WTC11 (cell line): ENCODE measurements around the gene MED13. TPM values are rescaled to one million over a fixed set of nuclear protein-coding genes. Genes with fewer than 3 reads are reported as not detected.

ENCODE experiments used
- ATAC-seq: fragments of 200-7000 bp; cut with Tn5 transposase; 2 replicates; pipeline ENCODE4 v1.10.0; 2021; ENCODE audit warnings: mild to moderate bottlenecking, moderate library complexity
- CTCF ChIA-PET: fragments of 300-600 bp; sonication (Branson Sonifier 250); formaldehyde crosslinking; loops from one replicate; lab custom pipeline; 2021; ENCODE audit warnings: antibody characterized with exemption; lab: Charles Lee
- POLR2A ChIA-PET: fragments of 350-600 bp; sonication (Branson Sonifier 250); formaldehyde crosslinking; loops from one replicate; lab custom pipeline; 2021; ENCODE audit warnings: antibody characterized with exemption; lab: Charles Lee
- DNase-seq: peaks from one replicate; pipeline ENCODE4 v3.0.0; 2021; ENCODE audit warnings: low spot score
- H3K27ac Mint-ChIP-seq: 2 replicates; pipeline ENCODE4 v1.8.0; 2021; ENCODE audit warnings: mixed read lengths
- H3K27me3 Mint-ChIP-seq: 2 replicates; pipeline ENCODE4 v1.8.0; 2021; ENCODE audit warnings: low read depth, mild to moderate bottlenecking, moderate library complexity, mixed read lengths
- H3K36me3 Mint-ChIP-seq: 2 replicates; pipeline ENCODE4 v1.8.0; 2021; ENCODE audit warnings: mixed read lengths
- H3K4me1 Mint-ChIP-seq: 2 replicates; pipeline ENCODE4 v1.8.0; 2022; ENCODE audit warnings: mixed read lengths
- H3K4me3 Mint-ChIP-seq: 2 replicates; pipeline ENCODE4 v1.8.0; 2021; ENCODE audit warnings: mild to moderate bottlenecking, moderate library complexity, mixed read lengths
- H3K9me3 Mint-ChIP-seq: 2 replicates; pipeline ENCODE4 v1.8.0; 2021; ENCODE audit warnings: mixed read lengths
- CTCF ChIP-seq: fragments of 200-600 bp; IDR thresholded peaks from 2 replicates; pipeline ENCODE4 v1.8.0; 2022; ENCODE audit warnings: antibody characterized with exemption
- GRHL2 ChIP-seq: fragments of 250-450 bp; sonication (Bioruptor Pico); IDR thresholded peaks from 2 replicates; pipeline ENCODE4 v1.8.0; 2022; ENCODE audit warnings: mild to moderate bottlenecking, moderate library complexity; ENCODE audit not compliant: insufficient replicate concordance, severe bottlenecking
- GTF2I ChIP-seq: fragments of 250-450 bp; sonication (Bioruptor Pico); conservative IDR thresholded peaks from 2 replicates; pipeline ENCODE4 v1.4.0; 2021; ENCODE audit warnings: mild to moderate bottlenecking
- JUN ChIP-seq: sonication (generic); formaldehyde crosslinking; IDR thresholded peaks from 2 replicates; pipeline ENCODE4 v1.8.0; 2023; ENCODE audit warnings: mild to moderate bottlenecking, missing genetic modification reagents
- NR2C2 ChIP-seq: sonication (generic); formaldehyde crosslinking; IDR thresholded peaks from 2 replicates; pipeline ENCODE4 v1.8.0; 2022; ENCODE audit warnings: mild to moderate bottlenecking, missing genetic modification reagents
- NR3C1 ChIP-seq: sonication (generic); formaldehyde crosslinking; conservative IDR thresholded peaks from 2 replicates; pipeline ENCODE4 v1.8.1; 2023; ENCODE audit warnings: low read depth, mild to moderate bottlenecking, missing genetic modification reagents
- OVOL2 ChIP-seq: fragments of 250-450 bp; sonication (Bioruptor Pico); IDR thresholded peaks from 2 replicates; pipeline ENCODE4 v1.9.0; 2021; ENCODE audit warnings: mild to moderate bottlenecking, borderline replicate concordance
- PREB ChIP-seq: sonication (generic); formaldehyde crosslinking; IDR thresholded peaks from 2 replicates; pipeline ENCODE4 v1.8.1; 2022; ENCODE audit warnings: mild to moderate bottlenecking, missing genetic modification reagents, moderate library complexity, borderline replicate concordance
- PRRX2 ChIP-seq: fragments of 250-450 bp; sonication (Bioruptor Pico); IDR thresholded peaks from 2 replicates; pipeline ENCODE4 v1.8.0; 2021; ENCODE audit warnings: mild to moderate bottlenecking
- STAT6 ChIP-seq: sonication (generic); formaldehyde crosslinking; conservative IDR thresholded peaks from 2 replicates; pipeline ENCODE4 v1.8.1; 2023; ENCODE audit warnings: mild to moderate bottlenecking, low read depth, missing genetic modification reagents, moderate library complexity
- TCF7 ChIP-seq: sonication (generic); formaldehyde crosslinking; IDR thresholded peaks from 2 replicates; pipeline ENCODE4 v1.8.0; 2022; ENCODE audit warnings: mild to moderate bottlenecking, low read depth, missing genetic modification reagents, moderate library complexity
- ZNF425 ChIP-seq: fragments of 250-450 bp; sonication (Bioruptor Pico); conservative IDR thresholded peaks from 2 replicates; pipeline ENCODE4 v1.9.0; 2021; ENCODE audit warnings: mild to moderate bottlenecking
- ZNF512 ChIP-seq: sonication (generic); formaldehyde crosslinking; IDR thresholded peaks from 2 replicates; pipeline ENCODE4 v1.8.1; 2022; ENCODE audit warnings: missing genetic modification reagents, borderline replicate concordance
- ZNF532 ChIP-seq: fragments of 250-450 bp; sonication (Bioruptor Pico); IDR thresholded peaks from 2 replicates; pipeline ENCODE4 v1.9.0; 2021; ENCODE audit warnings: mild to moderate bottlenecking, borderline replicate concordance
- total RNA-seq: library from RNA; stranded (reverse); gene quantifications from 3 replicates; pipeline ENCODE4 v1.2.3, GENCODE V29; 2021

The MED13 gene
- total RNA-seq, 1 experiment from 2014 or later = 39.7 TPM

- no peaks in the 10 kb centered on the region; the same call in 1 of the 2 replicates for H3K27me3 Mint-ChIP-seq
- DNase-seq = no peak
- no peaks in the 10 kb centered on the region for H3K9me3 Mint-ChIP-seq
- TF ChIP-seq GTF2I (CRISPR knock-in tag) = no peak
- TF ChIP-seq PRRX2 = no peak
- no peak for TF ChIP-seq PREB (CRISPR knock-in tag)
- TF ChIP-seq NR3C1 (CRISPR knock-in tag) = no peak
- no peak for TF ChIP-seq NR2C2 (CRISPR knock-in tag)
- TF ChIP-seq ZNF532 (CRISPR knock-in tag) = no peak
- no peak for TF ChIP-seq TCF7 (CRISPR knock-in tag)
- no peak for TF ChIP-seq STAT6 (CRISPR knock-in tag)
- TF ChIP-seq ZNF425 (CRISPR knock-in tag) = no peak
- no peak for TF ChIP-seq CTCF
- no peak for TF ChIP-seq JUN
- TF ChIP-seq OVOL2 (CRISPR knock-in tag) = no peak
- TF ChIP-seq GRHL2 (CRISPR knock-in tag) = no peak
- no peak for TF ChIP-seq ZNF512
- CTCF ChIA-PET = interaction anchor here (5.5 kb wide), 1 partner anchor 10 kb away, joined by 43 read pairs; no protein-coding TSS in a partner anchor
- ATAC-seq = no peak
- POLR2A ChIA-PET = no interaction called here
- no peak overlapping the region for H3K27ac Mint-ChIP-seq
- H3K36me3 Mint-ChIP-seq = no peaks in the 10 kb centered on the region
- peaks cover 5% of the 10 kb centered on the region for H3K4me1 Mint-ChIP-seq
- H3K4me3 Mint-ChIP-seq = no peak overlapping the region
Measured at GRCh38 chr17:62099532-62099931, 34.5 kb upstream of the MED13 start.
